ENCODE measurements around the gene NSFL1C.

DNA sequence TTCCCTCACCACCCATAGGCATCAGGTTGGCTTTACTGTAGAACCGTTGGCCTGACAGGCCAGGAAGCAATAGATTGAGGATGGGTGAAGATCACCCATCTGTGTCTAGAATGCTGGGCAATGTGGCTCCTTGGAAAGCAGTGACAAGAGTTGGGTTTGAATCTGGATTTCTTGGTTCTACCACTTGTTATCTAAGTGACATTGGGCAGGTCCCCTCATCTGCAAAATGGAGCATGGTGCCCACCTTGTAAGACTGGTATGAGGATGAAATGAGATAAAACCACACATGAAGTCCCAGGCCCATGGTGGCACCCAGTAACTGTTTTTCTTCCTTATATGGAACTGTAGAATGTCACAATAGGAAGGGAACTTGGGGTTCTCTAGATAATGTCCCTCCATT, 47.2 kb upstream of the NSFL1C start:
- no peak for TF ChIP-seq EZH2phosphoT487 (conservative IDR thresholded peaks at IDR 0.05; ENCODE audit: low read length)
- TF ChIP-seq, protein P1, sequence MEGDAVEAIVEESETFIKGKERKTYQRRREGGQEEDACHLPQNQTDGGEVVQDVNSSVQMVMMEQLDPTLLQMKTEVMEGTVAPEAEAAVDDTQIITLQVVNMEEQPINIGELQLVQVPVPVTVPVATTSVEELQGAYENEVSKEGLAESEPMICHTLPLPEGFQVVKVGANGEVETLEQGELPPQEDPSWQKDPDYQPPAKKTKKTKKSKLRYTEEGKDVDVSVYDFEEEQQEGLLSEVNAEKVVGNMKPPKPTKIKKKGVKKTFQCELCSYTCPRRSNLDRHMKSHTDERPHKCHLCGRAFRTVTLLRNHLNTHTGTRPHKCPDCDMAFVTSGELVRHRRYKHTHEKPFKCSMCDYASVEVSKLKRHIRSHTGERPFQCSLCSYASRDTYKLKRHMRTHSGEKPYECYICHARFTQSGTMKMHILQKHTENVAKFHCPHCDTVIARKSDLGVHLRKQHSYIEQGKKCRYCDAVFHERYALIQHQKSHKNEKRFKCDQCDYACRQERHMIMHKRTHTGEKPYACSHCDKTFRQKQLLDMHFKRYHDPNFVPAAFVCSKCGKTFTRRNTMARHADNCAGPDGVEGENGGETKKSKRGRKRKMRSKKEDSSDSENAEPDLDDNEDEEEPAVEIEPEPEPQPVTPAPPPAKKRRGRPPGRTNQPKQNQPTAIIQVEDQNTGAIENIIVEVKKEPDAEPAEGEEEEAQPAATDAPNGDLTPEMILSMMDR (IDR thresholded peaks at IDR 0.05; ENCODE audit: insufficient read depth, low read length, poor library complexity, severe bottlenecking): no peak

Data from SU-DHL-6 (cell line).